CD14-positive monocyte (primary cell): ENCODE results near the gene TREM1. TPM values are rescaled to one million over a fixed set of nuclear protein-coding genes. Genes with fewer than 3 reads are reported as not detected.

Experiments used
- DNase-seq, 3 donors: peaks; one replicate each; pipeline ENCODE4 v3.0.0-alpha.2; 2011 to 2022
- H2AFZ ChIP-seq: 2 replicates; pipeline ENCODE4 v1.6.0; 2012; ENCODE audit warnings: mild to moderate bottlenecking, low read depth, low read length, inconsistent platforms; ENCODE audit not compliant: insufficient read depth, poor library complexity, severe bottlenecking
- H3K27ac ChIP-seq, 2 donors: 1 replicate in 1 of 2; 2 replicates in 1 of 2; pipeline ENCODE4 v1.5.1; 2012 to 2013; ENCODE audit warnings: low read length in 2 of 2, control low read depth in 1 of 2, inconsistent platforms in 1 of 2, low read depth in 1 of 2, mild to moderate bottlenecking in 1 of 2
- H3K27me3 ChIP-seq, 2 donors: one replicate each; pipeline versions ENCODE4 v1.6.0 to v1.6.1; 2011 to 2013; ENCODE audit warnings: low read length in 2 of 2; ENCODE audit not compliant: control insufficient read depth in 2 of 2, insufficient read depth in 2 of 2
- H3K36me3 ChIP-seq, 2 donors: replicated peaks in 1 of 2; 1 replicate in 1 of 2; 2 replicates in 1 of 2; pipeline versions ENCODE4 v1.5.1 to v1.6.1; 2012 to 2013; ENCODE audit warnings: low read length in 2 of 2, control low read depth in 1 of 2, inconsistent platforms in 1 of 2, mild to moderate bottlenecking in 1 of 2; ENCODE audit not compliant: insufficient read depth in 2 of 2, control insufficient read depth in 1 of 2
- H3K4me1 ChIP-seq, 2 donors: 1 replicate in 1 of 2; 2 replicates in 1 of 2; pipeline versions ENCODE4 v1.5.1 to v1.6.1; 2012 to 2013; ENCODE audit warnings: low read length in 2 of 2, control low read depth in 1 of 2, inconsistent platforms in 1 of 2, mild to moderate bottlenecking in 1 of 2, moderate library complexity in 1 of 2; ENCODE audit not compliant: insufficient read depth in 2 of 2, control insufficient read depth in 1 of 2
- H3K4me2 ChIP-seq: replicated peaks from 2 replicates; pipeline ENCODE3; 2012; ENCODE audit warnings: low read length, moderate library complexity, mild to moderate bottlenecking; ENCODE audit not compliant: poor library complexity, severe bottlenecking; ENCODE audit errors: extremely low read depth
- H3K4me3 ChIP-seq, 3 experiments: fragments of 200-600 bp in 1 of 3; sonication (generic) in 1 of 3; replicated peaks in 1 of 3; 1 replicate in 2 of 3; 2 replicates in 1 of 3; pipeline ENCODE4 v1.5.1; 2011 to 2013; ENCODE audit warnings: low read length in 3 of 3, mild to moderate bottlenecking in 3 of 3, control low read depth in 2 of 3, low read depth in 2 of 3, inconsistent platforms in 1 of 3, moderate library complexity in 1 of 3
- H3K79me2 ChIP-seq: 2 replicates; pipeline ENCODE4 v1.6.0; 2012; ENCODE audit warnings: mild to moderate bottlenecking, control low read depth, inconsistent platforms, low read length, moderate library complexity; ENCODE audit not compliant: insufficient read depth
- H3K9ac ChIP-seq: 2 replicates; pipeline ENCODE4 v1.6.0; 2017; ENCODE audit warnings: low read length, mild to moderate bottlenecking; ENCODE audit not compliant: insufficient read depth, poor library complexity, severe bottlenecking
- H3K9me3 ChIP-seq, 2 donors: replicated peaks in 1 of 2; 1 replicate in 1 of 2; 2 replicates in 1 of 2; pipeline versions ENCODE4 v1.5.1 to v1.6.1; 2012 to 2013; ENCODE audit warnings: low read length in 2 of 2, control low read depth in 1 of 2; ENCODE audit not compliant: control insufficient read depth in 1 of 2, insufficient read depth in 1 of 2
- H4K20me1 ChIP-seq: 2 replicates; pipeline ENCODE4 v1.6.0; 2012; ENCODE audit warnings: mild to moderate bottlenecking, low read length, control low read depth, moderate library complexity; ENCODE audit not compliant: insufficient read depth
- H3K27ac Mint-ChIP-seq, 7 donors: one replicate each; pipeline ENCODE4 v1.8.0; 2020; ENCODE audit warnings: mild to moderate bottlenecking in 7 of 7, mixed read lengths in 7 of 7, moderate library complexity in 6 of 7, inconsistent platforms in 2 of 7
- H3K27me3 Mint-ChIP-seq, 3 donors: one replicate each; pipeline ENCODE4 v1.8.0; 2021 to 2022; ENCODE audit warnings: low read depth in 3 of 3, mild to moderate bottlenecking in 3 of 3, mixed read lengths in 3 of 3, moderate library complexity in 3 of 3, inconsistent platforms in 1 of 3
- H3K36me3 Mint-ChIP-seq, 2 donors: one replicate each; pipeline ENCODE4 v1.8.0; 2020; ENCODE audit warnings: mixed read lengths in 2 of 2, inconsistent platforms in 1 of 2, mild to moderate bottlenecking in 1 of 2
- H3K4me1 Mint-ChIP-seq: one replicate; pipeline ENCODE4 v1.8.0; 2020; ENCODE audit warnings: mild to moderate bottlenecking, mixed read lengths
- H3K4me3 Mint-ChIP-seq, 2 donors: one replicate each; pipeline ENCODE4 v1.8.0; 2020; ENCODE audit warnings: mild to moderate bottlenecking in 2 of 2, mixed read lengths in 2 of 2, moderate library complexity in 1 of 2
- H3K9me3 Mint-ChIP-seq, 7 donors: one replicate each; pipeline ENCODE4 v1.8.0; 2020 to 2022; ENCODE audit warnings: mixed read lengths in 7 of 7, mild to moderate bottlenecking in 6 of 7, moderate library complexity in 6 of 7, inconsistent platforms in 2 of 7
- CTCF ChIP-seq: fragments of 200-600 bp; IDR thresholded peaks from one replicate; pipeline ENCODE4 v1.8.0; 2022; ENCODE audit warnings: antibody characterized with exemption, mild to moderate bottlenecking
- WGBS: methylation state at CpG from one replicate; pipeline ENCODE4 v1.1.5; 2013; ENCODE audit warnings: missing lambda C conversion rate; ENCODE audit not compliant: insufficient coverage; 5-methylcytosine and 5-hydroxymethylcytosine counted together
- intact Hi-C, 2 donors: fragments of 100-400 bp; cut with micrococcal nuclease; formaldehyde crosslinking; loops; one replicate each; pipeline versions ENCODE4 v1.15.0 to v1.15.1; 2023
- polyA plus RNA-seq, 3 donors: library from polyadenylated mRNA; depleted of rRNA in 1 of 3; unstranded in 2 of 3; stranded (reverse) in 1 of 3; fragments of 300-500 nt in 2 of 3; fragments of >200 nt in 1 of 3; fragmentation: Illumina TruSeq in 2 of 3; gene quantifications; 1 replicate in 2 of 3; 2 replicates in 1 of 3; pipeline ENCODE4 v1.2.3, GENCODE V29; 2012 to 2021

TREM1 gene
- polyA plus RNA-seq, 3 donors = 175 to 303 (median 240) TPM

- no peaks in the 10 kb centered on the region for H3K79me2 ChIP-seq
- peak overlapping the region in 2 of 3 experiments; percentile 29 to 71 for H3K4me3 ChIP-seq
- no peak overlapping the region for H3K9ac ChIP-seq
- H3K27me3 ChIP-seq = peaks cover 6 to 11% of the 10 kb centered on the region in 2 donors
- H3K27ac ChIP-seq = peak overlapping the region in 1 of 2 donors; percentile 28
- H2AFZ ChIP-seq = peak overlapping the region; percentile 73
- intact Hi-C loops = loop anchor here (2.0 to 5.0 kb wide), 4 partner anchors 41 to 226 kb away; partner anchors contain the start of gene TREML4 (in 2 of the 2)
- no peak for DNase-seq
- Mint-ChIP-seq H3K9me3 (no peaks in the 10 kb centered on the region), H3K27ac (peak overlapping the region in 4 of 7 donors; percentile 53 to 89 (median 80)), H3K4me3 (peak overlapping the region; percentile 74 to 85), H3K36me3 (no peaks in the 10 kb centered on the region), H3K27me3 (peaks cover 11 to 24% (median 19%) of the 10 kb centered on the region in 3 donors), H3K4me1 (peaks cover 13% of the 10 kb centered on the region)
- peak overlapping the region; percentile 77 for H3K4me2 ChIP-seq
- no peaks in the 10 kb centered on the region for H4K20me1 ChIP-seq
- no peaks in the 10 kb centered on the region for H3K36me3 ChIP-seq
- TF ChIP-seq CTCF = no peak
- no peaks in the 10 kb centered on the region for H3K9me3 ChIP-seq
- 82% methylated on average over 6 of the region's 9 CpGs for WGBS
- H3K4me1 ChIP-seq = peaks cover 11% of the 10 kb centered on the region in 2 donors
Measured at GRCh38 chr6:41318261-41318653, 31.8 kb upstream of the TREM1 start.

- Mint-ChIP-seq H3K27me3 (peaks cover 20 to 31% (median 25%) of the 10 kb centered on the region in 3 donors), H3K4me1 (peaks cover 13% of the 10 kb centered on the region), H3K36me3 (no peaks in the 10 kb centered on the region), H3K4me3 (peak overlapping the region in 1 of 2 donors; percentile 26), H3K9me3 (no peaks in the 10 kb centered on the region), H3K27ac (no peak overlapping the region)
- Histone ChIP-seq H3K4me3 (no peak overlapping the region), H3K27ac (no peak overlapping the region), H3K36me3 (no peaks in the 10 kb centered on the region), H3K79me2 (no peaks in the 10 kb centered on the region), H3K4me1 (peaks cover 11% of the 10 kb centered on the region in 2 donors), H3K27me3 (peaks cover 6 to 11% of the 10 kb centered on the region in 2 donors), H2AFZ (no peak overlapping the region), H3K9me3 (no peaks in the 10 kb centered on the region), H3K9ac (no peak overlapping the region), H4K20me1 (no peaks in the 10 kb centered on the region), H3K4me2 (no peak overlapping the region)
- intact Hi-C loops = loop anchor here (5.0 kb wide), 3 partner anchors 39 to 224 kb away; partner anchors contain the start of gene TREML4 (in 2 of the 2)
- no peak for DNase-seq
- TF ChIP-seq CTCF = no peak
- WGBS = no CpG with 5 or more reads among the region's 1 CpG
Measured at GRCh38 chr6:41315943-41316620, 29.6 kb upstream of the TREM1 start.
